HepG2 (cell line): ENCODE data around the gene PPDPF. TPM values are rescaled to one million over a fixed set of nuclear protein-coding genes. Genes with fewer than 3 reads are reported as not detected.
A peak's percentile ranks its signal among the peaks of the same experiment; 100 is the strongest.

Source experiments
- CENPX ChIP-seq: sonication (generic); formaldehyde crosslinking; IDR thresholded peaks from 2 replicates; pipeline ENCODE4 v1.9.0; 2021; ENCODE audit warnings: mild to moderate bottlenecking, missing genetic modification reagents, moderate library complexity
- ELF4 ChIP-seq: sonication (generic); formaldehyde crosslinking; IDR thresholded peaks from 2 replicates; pipeline ENCODE4 v1.5.0; 2020; ENCODE audit warnings: missing genetic modification reagents, mild to moderate bottlenecking, moderate library complexity, borderline replicate concordance
- ESRRA ChIP-seq: sonication (generic); formaldehyde crosslinking; IDR thresholded peaks from 2 replicates; pipeline ENCODE4 v1.5.1; 2020; ENCODE audit warnings: mild to moderate bottlenecking, low read depth, missing genetic modification reagents
- FOXM1 ChIP-seq: sonication (generic); formaldehyde crosslinking; IDR thresholded peaks from 2 replicates; pipeline ENCODE4 v1.5.0; 2020; ENCODE audit warnings: missing genetic modification reagents
- GLI4 ChIP-seq: sonication (generic); formaldehyde crosslinking; IDR thresholded peaks from 2 replicates; pipeline ENCODE4 v1.5.1; 2020; ENCODE audit warnings: missing genetic modification reagents, mild to moderate bottlenecking, moderate library complexity, borderline replicate concordance
- KDM5A ChIP-seq: fragments of 200-600 bp; sonication (generic); IDR thresholded peaks from 2 replicates; pipeline ENCODE4 v1.7.0; 2018; ENCODE audit warnings: antibody characterized with exemption, mild to moderate bottlenecking, low read length, borderline replicate concordance
- KLF12 ChIP-seq: sonication (generic); formaldehyde crosslinking; IDR thresholded peaks from 2 replicates; pipeline ENCODE4 v1.4.0; 2020; ENCODE audit warnings: missing genetic modification reagents, borderline replicate concordance
- MEIS1 ChIP-seq: sonication (generic); formaldehyde crosslinking; IDR thresholded peaks from 2 replicates; pipeline ENCODE4 v1.9.0; 2021; ENCODE audit warnings: mild to moderate bottlenecking, missing genetic modification reagents, moderate library complexity, borderline replicate concordance
- POLR2G ChIP-seq: fragments of 200-400 bp; formaldehyde crosslinking; IDR thresholded peaks from 2 replicates; pipeline ENCODE4 v1.6.1; 2018; ENCODE audit warnings: mild to moderate bottlenecking, low read depth, low read length, moderate library complexity
- RFXAP ChIP-seq: sonication (generic); formaldehyde crosslinking; IDR thresholded peaks from 2 replicates; pipeline ENCODE4 v1.4.0; 2020; ENCODE audit warnings: missing genetic modification reagents, borderline replicate concordance
- SALL1 ChIP-seq: sonication (generic); formaldehyde crosslinking; IDR thresholded peaks from 2 replicates; pipeline ENCODE4 v1.8.0; 2022; ENCODE audit warnings: mild to moderate bottlenecking, missing genetic modification reagents
- SATB2 ChIP-seq: sonication (generic); formaldehyde crosslinking; IDR thresholded peaks from 2 replicates; pipeline ENCODE4 v1.5.0; 2020; ENCODE audit warnings: missing genetic modification reagents
- SIX4 ChIP-seq: sonication (generic); formaldehyde crosslinking; IDR thresholded peaks from 2 replicates; pipeline ENCODE4 v1.4.0; 2020; ENCODE audit warnings: missing genetic modification reagents
- SP2 ChIP-seq: sonication (generic); formaldehyde crosslinking; IDR thresholded peaks from 2 replicates; pipeline ENCODE4 v1.5.1; 2020; ENCODE audit warnings: mild to moderate bottlenecking, missing genetic modification reagents
- TAF15 ChIP-seq: fragments of 200-400 bp; formaldehyde crosslinking; IDR thresholded peaks from one replicate; pipeline ENCODE4 v1.6.1; 2018; ENCODE audit warnings: mild to moderate bottlenecking, low read depth, low read length; ENCODE audit not compliant: poor library complexity, severe bottlenecking
- ZFP41 ChIP-seq: sonication (generic); formaldehyde crosslinking; IDR thresholded peaks from 2 replicates; pipeline ENCODE4 v1.4.0; 2020; ENCODE audit warnings: mild to moderate bottlenecking, missing genetic modification reagents, borderline replicate concordance
- ZNF263 ChIP-seq: sonication (generic); formaldehyde crosslinking; IDR thresholded peaks from 2 replicates; pipeline ENCODE4 v1.4.0; 2020; ENCODE audit warnings: missing genetic modification reagents
- ZNF282 ChIP-seq: fragments of 450-650 bp; IDR thresholded peaks from 2 replicates; pipeline ENCODE4 v1.6.1; 2018; ENCODE audit not compliant: partially characterized antibody
- ZNF709 ChIP-seq: sonication (generic); formaldehyde crosslinking; IDR thresholded peaks from 2 replicates; pipeline ENCODE4 v1.5.0; 2020; ENCODE audit warnings: mild to moderate bottlenecking, missing genetic modification reagents
- ZSCAN20 ChIP-seq: sonication (generic); formaldehyde crosslinking; IDR thresholded peaks from 2 replicates; pipeline ENCODE4 v1.4.0; 2020; ENCODE audit warnings: missing genetic modification reagents, mild to moderate bottlenecking, borderline replicate concordance
- ZSCAN9 ChIP-seq: IDR thresholded peaks from 2 replicates; pipeline ENCODE4 v1.6.1; 2016; ENCODE audit warnings: borderline replicate concordance
- polyA plus RNA-seq, 8 experiments: library from polyadenylated mRNA; depleted of rRNA in 3 of 8; stranded (reverse) in 7 of 8; unstranded in 1 of 8; fragments of >200 nt; fragmentation: Illumina TruSeq in 4 of 8; extraction: Trizol in 4 of 8; gene quantifications; 2 replicates each; pipeline versions ENCODE4 v1.2.1 to v1.2.3, GENCODE V29; 2011 to 2016; ENCODE audit warnings: low read depth in 4 of 8, missing spikeins in 1 of 8, mixed read lengths in 1 of 8; ENCODE audit not compliant: insufficient read depth in 1 of 8
- total RNA-seq, 5 experiments: library from RNA; depleted of rRNA; stranded (reverse); fragments of >200 nt; fragmentation: Illumina TruSeq; extraction: Trizol; gene quantifications; 2 replicates each; pipeline ENCODE4 v1.2.3, GENCODE V29; 2016; ENCODE audit warnings: low read depth in 1 of 5
- TF ChIP-seq, protein P1 (sequence below): sonication (generic); formaldehyde crosslinking; IDR thresholded peaks from 2 replicates; pipeline ENCODE4 v1.4.0; 2020; ENCODE audit warnings: missing genetic modification reagents, borderline replicate concordance
- TF ChIP-seq, protein P2 (sequence below): fragments of 450-650 bp; IDR thresholded peaks from 2 replicates; pipeline ENCODE4 v1.6.1; 2017
- TF ChIP-seq, protein P3 (sequence below): sonication (generic); formaldehyde crosslinking; IDR thresholded peaks from 2 replicates; pipeline ENCODE4 v1.9.0; 2022; ENCODE audit warnings: missing genetic modification reagents, mild to moderate bottlenecking, borderline replicate concordance

The PPDPF gene
- total and polyA plus RNA-seq, 2 of the 13 experiments (the other 11 are each of a cell fraction or from before 2014, with no cell fraction given) = 1.8 to 7.0 TPM

DNA sequence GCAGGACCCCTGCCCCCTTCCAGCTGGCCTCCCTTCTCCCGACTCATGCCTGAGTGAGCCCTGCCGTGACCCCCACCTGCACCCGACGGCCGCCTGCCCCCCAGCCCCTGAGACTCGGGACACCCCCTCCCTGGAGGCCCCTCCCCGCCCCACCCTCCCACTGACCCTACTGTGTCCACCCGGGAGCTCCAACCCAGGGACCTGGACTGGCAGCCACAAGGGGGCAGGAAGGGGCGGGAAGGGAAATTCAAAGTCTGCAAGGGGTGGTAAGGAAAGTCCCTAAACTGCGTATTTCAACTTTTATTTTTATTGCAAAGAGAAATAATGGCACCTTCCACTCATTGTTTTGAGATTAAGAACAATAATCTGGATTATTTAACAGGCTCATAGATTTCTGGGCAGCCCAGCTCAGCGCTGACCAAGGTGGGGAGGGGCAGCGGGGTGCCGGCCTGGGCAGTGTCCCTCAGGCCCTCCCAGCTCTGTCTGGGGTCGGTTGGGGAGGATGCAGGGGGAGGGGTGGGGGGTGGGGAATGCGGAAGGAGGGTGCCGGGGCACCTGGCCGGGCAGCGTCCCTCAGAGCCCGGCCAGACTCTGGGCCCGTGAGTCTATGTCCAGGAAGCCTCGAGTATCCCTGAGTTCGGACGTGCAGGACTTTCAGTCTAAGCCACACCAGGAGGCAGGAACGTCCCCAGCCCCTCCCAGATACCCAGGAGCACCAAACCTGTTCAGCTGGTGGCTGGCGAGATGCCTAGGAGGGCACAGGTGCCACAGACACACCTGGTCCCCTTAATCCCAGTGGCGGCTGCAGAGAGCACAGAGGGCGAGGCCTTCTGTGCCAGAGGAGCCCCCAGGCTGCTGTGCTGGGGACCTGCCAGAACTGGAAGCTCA, 17.9 kb downstream of the PPDPF start (continued):
- TF ChIP-seq, protein P1, sequence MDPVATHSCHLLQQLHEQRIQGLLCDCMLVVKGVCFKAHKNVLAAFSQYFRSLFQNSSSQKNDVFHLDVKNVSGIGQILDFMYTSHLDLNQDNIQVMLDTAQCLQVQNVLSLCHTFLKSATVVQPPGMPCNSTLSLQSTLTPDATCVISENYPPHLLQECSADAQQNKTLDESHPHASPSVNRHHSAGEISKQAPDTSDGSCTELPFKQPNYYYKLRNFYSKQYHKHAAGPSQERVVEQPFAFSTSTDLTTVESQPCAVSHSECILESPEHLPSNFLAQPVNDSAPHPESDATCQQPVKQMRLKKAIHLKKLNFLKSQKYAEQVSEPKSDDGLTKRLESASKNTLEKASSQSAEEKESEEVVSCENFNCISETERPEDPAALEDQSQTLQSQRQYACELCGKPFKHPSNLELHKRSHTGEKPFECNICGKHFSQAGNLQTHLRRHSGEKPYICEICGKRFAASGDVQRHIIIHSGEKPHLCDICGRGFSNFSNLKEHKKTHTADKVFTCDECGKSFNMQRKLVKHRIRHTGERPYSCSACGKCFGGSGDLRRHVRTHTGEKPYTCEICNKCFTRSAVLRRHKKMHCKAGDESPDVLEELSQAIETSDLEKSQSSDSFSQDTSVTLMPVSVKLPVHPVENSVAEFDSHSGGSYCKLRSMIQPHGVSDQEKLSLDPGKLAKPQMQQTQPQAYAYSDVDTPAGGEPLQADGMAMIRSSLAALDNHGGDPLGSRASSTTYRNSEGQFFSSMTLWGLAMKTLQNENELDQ (CRISPR knock-in tag) = no peak
- peak; percentile 16 for TF ChIP-seq KLF12 (CRISPR knock-in tag)
- peak; percentile 13; the same call in 1 of the 2 replicates for TF ChIP-seq ZSCAN20 (CRISPR knock-in tag)
- no peak for TF ChIP-seq ZNF263 (CRISPR knock-in tag)
- TF ChIP-seq ELF4 (CRISPR knock-in tag) = no peak
- no peak for TF ChIP-seq KDM5A
- TF ChIP-seq SIX4 (CRISPR knock-in tag) = no peak
- TF ChIP-seq GLI4 (CRISPR knock-in tag) = no peak
- TF ChIP-seq SP2 (CRISPR knock-in tag) = no peak
- TF ChIP-seq, protein P2, sequence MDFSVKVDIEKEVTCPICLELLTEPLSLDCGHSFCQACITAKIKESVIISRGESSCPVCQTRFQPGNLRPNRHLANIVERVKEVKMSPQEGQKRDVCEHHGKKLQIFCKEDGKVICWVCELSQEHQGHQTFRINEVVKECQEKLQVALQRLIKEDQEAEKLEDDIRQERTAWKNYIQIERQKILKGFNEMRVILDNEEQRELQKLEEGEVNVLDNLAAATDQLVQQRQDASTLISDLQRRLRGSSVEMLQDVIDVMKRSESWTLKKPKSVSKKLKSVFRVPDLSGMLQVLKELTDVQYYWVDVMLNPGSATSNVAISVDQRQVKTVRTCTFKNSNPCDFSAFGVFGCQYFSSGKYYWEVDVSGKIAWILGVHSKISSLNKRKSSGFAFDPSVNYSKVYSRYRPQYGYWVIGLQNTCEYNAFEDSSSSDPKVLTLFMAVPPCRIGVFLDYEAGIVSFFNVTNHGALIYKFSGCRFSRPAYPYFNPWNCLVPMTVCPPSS = no peak
- no peak for TF ChIP-seq MEIS1
- no peak for TF ChIP-seq ZSCAN9
- TF ChIP-seq, protein P3, sequence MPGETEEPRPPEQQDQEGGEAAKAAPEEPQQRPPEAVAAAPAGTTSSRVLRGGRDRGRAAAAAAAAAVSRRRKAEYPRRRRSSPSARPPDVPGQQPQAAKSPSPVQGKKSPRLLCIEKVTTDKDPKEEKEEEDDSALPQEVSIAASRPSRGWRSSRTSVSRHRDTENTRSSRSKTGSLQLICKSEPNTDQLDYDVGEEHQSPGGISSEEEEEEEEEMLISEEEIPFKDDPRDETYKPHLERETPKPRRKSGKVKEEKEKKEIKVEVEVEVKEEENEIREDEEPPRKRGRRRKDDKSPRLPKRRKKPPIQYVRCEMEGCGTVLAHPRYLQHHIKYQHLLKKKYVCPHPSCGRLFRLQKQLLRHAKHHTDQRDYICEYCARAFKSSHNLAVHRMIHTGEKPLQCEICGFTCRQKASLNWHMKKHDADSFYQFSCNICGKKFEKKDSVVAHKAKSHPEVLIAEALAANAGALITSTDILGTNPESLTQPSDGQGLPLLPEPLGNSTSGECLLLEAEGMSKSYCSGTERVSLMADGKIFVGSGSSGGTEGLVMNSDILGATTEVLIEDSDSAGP = no peak
- TF ChIP-seq ZFP41 (CRISPR knock-in tag) = 0 out of 2 replicates have a peak, but pooled peaks have one; percentile 3
- TF ChIP-seq SATB2 = 0 out of 2 replicates have a peak, but pooled peaks have one; percentile 38
- TF ChIP-seq SALL1 = no peak
- TF ChIP-seq CENPX = no peak
- TF ChIP-seq TAF15 = no peak
- no peak for TF ChIP-seq ZNF282
- TF ChIP-seq RFXAP (CRISPR knock-in tag) = no peak
- TF ChIP-seq ZNF709 (CRISPR knock-in tag) = no peak
- no peak for TF ChIP-seq POLR2G
- no peak for TF ChIP-seq ESRRA
- TF ChIP-seq FOXM1 (CRISPR knock-in tag) = no peak
